ENCODE results near the gene VAV2.

- TF ChIP-seq CTCF (conservative IDR thresholded peaks at IDR 0.05; ENCODE audit: low read depth, low read length) (no peak), MAFK (IDR thresholded peaks at IDR 0.05; ENCODE audit: low read depth, low read length) (no peak), ELK1 (IDR thresholded peaks at IDR 0.05; ENCODE audit: borderline replicate concordance, low read depth, low read length) (no peak), CEBPB (IDR thresholded peaks at IDR 0.05; ENCODE audit: low read depth, low read length) (no peak), BHLHE40 (IDR thresholded peaks at IDR 0.05; ENCODE audit: low read depth, low read length) (no peak), NFE2L2 (IDR thresholded peaks at IDR 0.05; ENCODE audit: low read depth, low read length) (no peak), RAD21 (IDR thresholded peaks at IDR 0.05; ENCODE audit: low read length) (no peak), POLR2A (IDR thresholded peaks at IDR 0.05; ENCODE audit: low read depth, low read length) (no peak), MXI1 (IDR thresholded peaks at IDR 0.05; ENCODE audit: borderline replicate concordance, low read depth, low read length) (no peak), SMC3 (IDR thresholded peaks at IDR 0.05; ENCODE audit: low read depth, low read length) (no peak), RFX5 (IDR thresholded peaks at IDR 0.05; ENCODE audit: low read depth, low read length) (no peak), CHD1 (IDR thresholded peaks at IDR 0.05; ENCODE audit: low read depth, low read length) (no peak), USF2 (IDR thresholded peaks at IDR 0.05; ENCODE audit: low read depth, low read length) (no peak), MAZ (IDR thresholded peaks at IDR 0.05; ENCODE audit: borderline replicate concordance, low read depth, low read length) (no peak)
These were observed 230.4 kb downstream of the VAV2 start for GRCh38 chr9:133761641-133762248.
